B cell (primary cell): ENCODE measurements around the gene COBLL1. TPM values are rescaled to one million over a fixed set of nuclear protein-coding genes. Genes with fewer than 3 reads are reported as not detected.
"Not testable (repeated sequence)": the region's sequence is repeated elsewhere in the genome, so short reads cannot be mapped to it uniquely, and the experiment has no call there.

ENCODE experiments used
- ATAC-seq: fragments of 200-7000 bp; cut with Tn5 transposase; one replicate; pipeline ENCODE4 v1.10.0; 2021; ENCODE audit warnings: low read depth, mild to moderate bottlenecking, moderate number of reproducible peaks, moderate library complexity
- CTCF ChIA-PET: fragments of 350-600 bp; sonication (Branson Sonifier 250); formaldehyde crosslinking; loops from one replicate; lab custom pipeline; 2021; ENCODE audit warnings: antibody characterized with exemption, inconsistent platforms; lab: Charles Lee
- POLR2A ChIA-PET: fragments of 350-600 bp; sonication (Branson Sonifier 250); formaldehyde crosslinking; loops from one replicate; lab custom pipeline; 2021; ENCODE audit warnings: antibody characterized with exemption; lab: Charles Lee
- DNase-seq: peaks from one replicate; pipeline ENCODE4 v3.0.0; 2013
- H2AFZ ChIP-seq: 2 replicates; pipeline ENCODE4 v1.6.1; 2012; ENCODE audit warnings: mild to moderate bottlenecking, low read depth, low read length; ENCODE audit not compliant: insufficient read depth, poor library complexity, severe bottlenecking
- H3K27ac ChIP-seq, 2 donors: 1 replicate in 1 of 2; 2 replicates in 1 of 2; pipeline ENCODE4 v1.5.1; 2012 to 2013; ENCODE audit warnings: low read length in 2 of 2, mild to moderate bottlenecking in 2 of 2, moderate library complexity in 1 of 2
- H3K27me3 ChIP-seq, 4 experiments: fragments of 200-600 bp in 1 of 4; sonication (generic) in 1 of 4; replicated peaks in 1 of 4; 1 replicate in 2 of 4; 2 replicates in 2 of 4; pipeline versions ENCODE4 v1.6.1 to v1.7.0; 2013 to 2016; ENCODE audit warnings: low read length in 3 of 4, mild to moderate bottlenecking in 2 of 4, mixed read lengths in 1 of 4, moderate library complexity in 1 of 4; ENCODE audit not compliant: insufficient read depth in 4 of 4, control insufficient read depth in 3 of 4; ENCODE audit errors: control extremely low read depth in 1 of 4
- H3K36me3 ChIP-seq, 2 experiments: replicated peaks in 1 of 2; 1 replicate in 1 of 2; 2 replicates in 1 of 2; pipeline versions ENCODE4 v1.6.1 to v1.7.1; 2013; ENCODE audit warnings: low read length in 1 of 2; ENCODE audit not compliant: insufficient read depth in 2 of 2, control insufficient read depth in 1 of 2; ENCODE audit errors: control extremely low read depth in 1 of 2, extremely low read depth in 1 of 2
- H3K4me1 ChIP-seq, 2 donors: fragments of 200-600 bp in 1 of 2; sonication (generic) in 1 of 2; 1 replicate in 1 of 2; 2 replicates in 1 of 2; pipeline versions ENCODE4 v1.5.1 to v1.6.1; 2013 to 2017; ENCODE audit warnings: low read length in 2 of 2; ENCODE audit not compliant: control insufficient read depth in 2 of 2, insufficient read depth in 2 of 2
- H3K4me2 ChIP-seq: replicated peaks from 2 replicates; pipeline ENCODE3; 2012; ENCODE audit warnings: mild to moderate bottlenecking, low read depth, low read length; ENCODE audit not compliant: poor library complexity, severe bottlenecking
- H3K4me3 ChIP-seq, 5 experiments: fragments of 200-600 bp in 1 of 5; sonication (generic) in 1 of 5; 1 replicate in 3 of 5; 2 replicates in 2 of 5; pipeline versions ENCODE4 v1.5.1 to v1.7.0; 2011 to 2016; ENCODE audit warnings: low read length in 4 of 5, mild to moderate bottlenecking in 4 of 5, low read depth in 2 of 5, control low read depth in 1 of 5, moderate library complexity in 1 of 5; ENCODE audit not compliant: insufficient read depth in 1 of 5; ENCODE audit errors: control extremely low read depth in 1 of 5, extremely low read depth in 1 of 5
- H3K79me2 ChIP-seq: fragments of 200-600 bp; sonication (generic); one replicate; pipeline ENCODE4 v1.6.0; 2016; ENCODE audit warnings: low read length; ENCODE audit not compliant: control insufficient read depth, insufficient read depth
- H3K9ac ChIP-seq: fragments of 200-600 bp; sonication (generic); 2 replicates; pipeline ENCODE4 v1.6.1; 2017; ENCODE audit warnings: mild to moderate bottlenecking, low read length, moderate library complexity
- H3K9me3 ChIP-seq, 3 donors: one replicate each; pipeline versions ENCODE4 v1.6.1 to v1.7.1; 2013; ENCODE audit warnings: low read length in 2 of 3; ENCODE audit not compliant: control insufficient read depth in 2 of 3, insufficient read depth in 1 of 3; ENCODE audit errors: control extremely low read depth in 1 of 3
- H4K20me1 ChIP-seq: 2 replicates; pipeline ENCODE4 v1.6.0; 2012; ENCODE audit warnings: mild to moderate bottlenecking, low read length; ENCODE audit not compliant: insufficient read depth, control insufficient read depth, poor library complexity, severe bottlenecking
- H3K27ac Mint-ChIP-seq: one replicate; pipeline ENCODE4 v1.8.0; 2021; ENCODE audit warnings: mixed read lengths
- H3K27me3 Mint-ChIP-seq: one replicate; pipeline ENCODE4 v1.8.0; 2021; ENCODE audit warnings: mixed read lengths
- H3K4me1 Mint-ChIP-seq: one replicate; pipeline ENCODE4 v1.8.0; 2021; ENCODE audit warnings: mixed read lengths
- H3K4me3 Mint-ChIP-seq: one replicate; pipeline ENCODE4 v1.8.0; 2021; ENCODE audit warnings: mixed read lengths
- H3K9me3 Mint-ChIP-seq: one replicate; pipeline ENCODE4 v1.8.0; 2022; ENCODE audit warnings: mixed read lengths; ENCODE audit not compliant: insufficient read depth
- CTCF ChIP-seq: fragments of 200-600 bp; IDR thresholded peaks from one replicate; pipeline ENCODE4 v1.8.0; 2022; ENCODE audit warnings: antibody characterized with exemption, mild to moderate bottlenecking
- EZH2 ChIP-seq: IDR thresholded peaks from 2 replicates; pipeline ENCODE4 v1.6.1; 2012; ENCODE audit warnings: borderline replicate concordance, low read depth, mild to moderate bottlenecking, moderate library complexity, low read length; ENCODE audit not compliant: insufficient read depth, poor library complexity, severe bottlenecking
- WGBS: methylation state at CpG from one replicate; pipeline ENCODE4 v1.1.5; 2013; ENCODE audit warnings: missing lambda C conversion rate; ENCODE audit not compliant: insufficient coverage; 5-methylcytosine and 5-hydroxymethylcytosine counted together
- intact Hi-C: fragments of 100-400 bp; cut with micrococcal nuclease; formaldehyde crosslinking; loops from one replicate; pipeline ENCODE4 v1.10.0; 2022
- polyA plus RNA-seq: library from polyadenylated mRNA; depleted of rRNA; stranded (reverse); fragments of >200 nt; gene quantifications from 2 replicates; pipeline ENCODE4 v1.2.3, GENCODE V29; 2012
- total RNA-seq, 2 donors: library from RNA; stranded (reverse); fragments of 120-200 nt in 1 of 2; gene quantifications; 1 replicate in 1 of 2; 2 replicates in 1 of 2; pipeline versions ENCODE4 v1.2.3 to v1.2.4, GENCODE V29; 2013 to 2022

COBLL1 gene
- total and polyA plus RNA-seq, 2 donors (not counting 1 experiment from before 2014, with no cell fraction given), result 45.1 to 234 TPM

GRCh38 chr2:164711766-164712138 is 129.9 kb downstream of the COBLL1 start:
- H3K27ac Mint-ChIP-seq, result no peak overlapping the region
- no peak for TF ChIP-seq CTCF
- no peak for TF ChIP-seq EZH2
- ATAC-seq, result no peak

GRCh38 chr2:164710837-164711765 is 130.5 kb downstream of the COBLL1 start:
- H4K20me1 ChIP-seq, result peaks cover 4% of the 10 kb centered on the region
- TF ChIP-seq CTCF, result no peak
- TF ChIP-seq EZH2, result no peak
- intact Hi-C loops, result no loop called here
- ChIA-PET CTCF (no interaction called here), POLR2A (no interaction called here)
- no peak overlapping the region for H2AFZ ChIP-seq
- H3K4me3 ChIP-seq, result no peak overlapping the region
- no peaks in the 10 kb centered on the region for H3K4me1 ChIP-seq
- no peaks in the 10 kb centered on the region for H3K27me3 Mint-ChIP-seq
- WGBS, result 100% methylated on average over 3 of the region's 6 CpGs
- H3K4me2 ChIP-seq, result no peak overlapping the region
- peaks cover 0 to 16% of the 10 kb centered on the region in 2 experiments for H3K36me3 ChIP-seq
- no peaks in the 10 kb centered on the region for H3K79me2 ChIP-seq
- H3K9me3 ChIP-seq, result no peaks in the 10 kb centered on the region
- no peak overlapping the region for H3K4me3 Mint-ChIP-seq
- H3K9me3 Mint-ChIP-seq, result no peaks in the 10 kb centered on the region
- DNase-seq (no peak), ATAC-seq (no peak)
- no peaks in the 10 kb centered on the region for H3K27me3 ChIP-seq
- H3K9ac ChIP-seq, result no peak overlapping the region
- no peaks in the 10 kb centered on the region for H3K4me1 Mint-ChIP-seq
- H3K27ac Mint-ChIP-seq, result no peak overlapping the region
- H3K27ac ChIP-seq, result no peak overlapping the region

More at GRCh38 chr2:164711766-164712138, 129.9 kb downstream of the COBLL1 start:
- no peaks in the 10 kb centered on the region for H3K4me1 ChIP-seq
- no peak overlapping the region for H3K4me2 ChIP-seq
- H3K4me3 ChIP-seq, result no peak overlapping the region
- Mint-ChIP-seq H3K27me3 (no peaks in the 10 kb centered on the region), H3K9me3 (no peaks in the 10 kb centered on the region), H3K4me1 (no peaks in the 10 kb centered on the region), H3K4me3 (no peak overlapping the region)
- H3K36me3 ChIP-seq, result peaks cover 0 to 16% of the 10 kb centered on the region in 2 experiments
- H2AFZ ChIP-seq, result no peak overlapping the region
- H3K79me2 ChIP-seq, result no peaks in the 10 kb centered on the region
- ChIA-PET POLR2A (no interaction called here), CTCF (no interaction called here)
- intact Hi-C loops, result no loop called here
- H3K9me3 ChIP-seq, result no peaks in the 10 kb centered on the region
- no CpG with 5 or more reads among the region's 1 CpG for WGBS
- no peak overlapping the region for H3K9ac ChIP-seq
- H3K27me3 ChIP-seq, result no peaks in the 10 kb centered on the region
- H3K27ac ChIP-seq, result no peak overlapping the region
- peaks cover 6% of the 10 kb centered on the region for H4K20me1 ChIP-seq
- DNase-seq, result no peak

GRCh38 chr2:164710252-164710836 is 131.3 kb downstream of the COBLL1 start:
- H3K27me3 ChIP-seq, ATAC-seq, H3K27ac ChIP-seq, H4K20me1 ChIP-seq, intact Hi-C loops, H3K4me2 ChIP-seq, H3K27me3 Mint-ChIP-seq, POLR2A ChIA-PET, H3K27ac Mint-ChIP-seq, H3K9me3 Mint-ChIP-seq, H3K4me1 ChIP-seq, DNase-seq, H3K9me3 ChIP-seq, H3K4me3 Mint-ChIP-seq, H3K79me2 ChIP-seq, H3K4me1 Mint-ChIP-seq, H3K36me3 ChIP-seq, H3K4me3 ChIP-seq, H2AFZ ChIP-seq, CTCF ChIA-PET, H3K9ac ChIP-seq: not testable (repeated sequence)
- whole genome bisulfite sequencing, result 100% methylated on average over 4 of the region's 10 CpGs
